Measurements from ENCODE around the gene CDK5RAP3.

Gene CDK5RAP3

DNA sequence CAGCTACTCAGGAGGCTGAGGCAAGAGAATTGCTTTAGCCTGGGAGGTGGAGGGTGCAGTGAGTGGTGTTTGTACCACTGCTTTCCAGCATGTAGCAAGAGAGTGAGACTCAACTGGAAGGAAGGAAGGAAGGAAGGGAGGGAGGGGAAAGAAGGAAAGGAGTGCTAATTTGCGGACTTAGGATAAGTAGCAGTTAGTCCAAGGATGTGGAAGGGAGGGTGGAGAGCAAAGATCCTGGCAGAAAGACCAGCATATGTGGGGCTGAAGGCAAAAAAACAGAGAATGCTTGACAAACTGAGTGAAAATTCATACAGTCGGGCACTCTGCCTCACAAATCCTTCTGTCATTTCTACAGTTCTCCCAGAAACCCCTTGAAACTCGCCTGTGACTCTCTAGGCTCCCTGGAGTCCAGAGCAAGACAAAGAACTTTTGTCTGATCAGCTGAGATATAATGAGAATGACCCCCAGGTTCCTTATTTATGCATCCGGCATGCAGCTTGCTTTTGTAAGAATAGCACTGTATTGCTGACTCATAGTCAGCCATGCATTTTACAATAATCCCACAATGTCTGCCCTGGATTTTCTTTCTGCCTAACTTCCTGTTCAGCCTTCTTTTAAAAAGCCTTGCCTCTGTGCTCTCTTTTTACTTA lies 31.5 kb downstream of the CDK5RAP3 start:
- peak overlapping the region; percentile 68 for H3K27ac ChIP-seq (ENCODE audit: low read length)
- peak overlapping the region in 1 of 2 donors; percentile 16 for H3K4me3 ChIP-seq (ENCODE audit: low read depth in 1 of 2, low read length in 2 of 2)

DNA sequence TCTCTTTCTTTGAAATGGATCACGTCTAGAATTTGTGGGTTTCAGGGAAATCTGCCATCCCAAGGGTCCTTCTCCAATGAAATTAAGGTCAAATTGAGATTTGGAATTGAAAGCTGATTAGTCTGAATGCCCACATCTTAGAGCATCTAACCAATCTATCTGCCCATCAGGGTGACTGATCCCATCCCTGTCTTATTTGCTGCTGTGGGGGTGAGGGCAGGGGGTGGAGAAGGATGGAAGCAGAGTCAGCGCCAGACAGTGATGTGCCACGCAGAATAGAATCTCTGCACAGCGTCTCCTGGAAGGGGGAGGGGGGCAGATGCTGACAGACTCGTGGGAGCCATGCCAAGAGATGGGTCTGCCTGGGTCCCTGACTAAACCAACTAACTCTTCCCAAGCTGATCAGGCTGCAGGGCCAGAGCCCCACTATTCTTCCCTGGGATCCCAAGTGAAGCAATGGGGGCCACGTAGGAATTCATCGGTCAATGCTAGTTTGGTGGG lies 32.1 kb downstream of the CDK5RAP3 start:
- Histone ChIP-seq H3K4me3 (ENCODE audit: low read depth in 1 of 2, low read length in 2 of 2) (peak overlapping the region in 1 of 2 donors; percentile 16), H3K4me1 (ENCODE audit: control insufficient read depth in 1 of 2, insufficient read depth in 2 of 2, low read length in 2 of 2) (peaks cover 4 to 28% of the 10 kb centered on the region in 2 donors), H3K36me3 (ENCODE audit: control insufficient read depth in 1 of 2, insufficient read depth in 2 of 2, low read length in 2 of 2) (no peaks in the 10 kb centered on the region), H3K27ac (ENCODE audit: low read length) (peak overlapping the region; percentile 68), H3K27me3 (ENCODE audit: low read depth, low read length) (no peaks in the 10 kb centered on the region), H3K9me3 (ENCODE audit: control insufficient read depth in 1 of 2, low read length in 2 of 2) (no peaks in the 10 kb centered on the region)

More for the DNA sequence above, 31.5 kb downstream of the CDK5RAP3 start:
- H3K36me3 ChIP-seq (ENCODE audit: control insufficient read depth in 1 of 2, insufficient read depth in 2 of 2, low read length in 2 of 2) = no peaks in the 10 kb centered on the region
- H3K4me1 ChIP-seq (ENCODE audit: control insufficient read depth in 1 of 2, insufficient read depth in 2 of 2, low read length in 2 of 2) = peaks cover 4 to 28% of the 10 kb centered on the region in 2 donors
- no peaks in the 10 kb centered on the region for H3K9me3 ChIP-seq (ENCODE audit: control insufficient read depth in 1 of 2, low read length in 2 of 2)
- no peaks in the 10 kb centered on the region for H3K27me3 ChIP-seq (ENCODE audit: low read depth, low read length)

DNA sequence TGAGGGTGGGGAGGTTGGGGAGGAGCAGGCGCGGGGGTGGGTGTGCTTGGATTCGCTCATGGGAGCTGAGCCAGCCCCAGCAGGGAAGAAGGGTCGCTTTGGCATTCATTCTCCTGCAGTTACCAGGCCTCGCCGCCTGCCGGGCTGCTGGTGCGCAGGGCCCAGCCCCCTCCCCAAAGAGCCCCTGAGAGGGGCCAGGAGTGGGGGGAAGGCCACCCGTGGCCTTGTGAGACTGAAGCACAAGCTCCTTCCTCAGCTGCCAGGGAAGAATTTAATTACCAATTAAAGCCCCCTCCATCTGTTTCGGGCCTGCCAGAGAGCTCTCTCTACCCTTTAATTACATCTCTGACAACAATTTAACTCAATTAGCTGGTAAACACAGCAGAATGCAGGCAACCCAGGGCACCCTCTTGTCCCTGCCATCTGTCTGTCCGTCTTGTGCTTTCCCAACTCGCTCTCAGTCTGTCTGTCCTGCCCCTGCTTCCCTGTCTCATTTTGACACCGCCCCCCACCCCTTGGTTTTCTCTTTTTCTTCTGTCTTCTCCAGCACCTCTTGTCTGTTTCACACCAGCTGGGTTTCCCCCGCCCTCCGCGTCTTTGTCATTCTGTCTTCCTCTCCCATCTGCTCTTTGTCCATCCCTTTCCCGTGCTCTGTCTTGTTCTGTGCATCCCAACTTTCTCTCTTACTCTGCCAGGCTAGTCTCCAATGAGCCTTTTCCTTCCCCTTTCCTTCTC lies 32.7 kb downstream of the CDK5RAP3 start:
- Histone ChIP-seq H3K27ac (ENCODE audit: low read length) (peak overlapping the region; percentile 68), H3K36me3 (ENCODE audit: control insufficient read depth in 1 of 2, insufficient read depth in 2 of 2, low read length in 2 of 2) (no peaks in the 10 kb centered on the region), H3K27me3 (ENCODE audit: low read depth, low read length) (no peaks in the 10 kb centered on the region), H3K4me3 (ENCODE audit: low read depth in 1 of 2, low read length in 2 of 2) (no peak overlapping the region), H3K4me1 (ENCODE audit: control insufficient read depth in 1 of 2, insufficient read depth in 2 of 2, low read length in 2 of 2) (peaks cover 4 to 28% of the 10 kb centered on the region in 2 donors), H3K9me3 (ENCODE audit: control insufficient read depth in 1 of 2, low read length in 2 of 2) (no peaks in the 10 kb centered on the region)

GRCh38 chr17:48004983-48005382 lies 34.1 kb downstream of the CDK5RAP3 start:
- H3K27me3 ChIP-seq (ENCODE audit: low read depth, low read length) = no peaks in the 10 kb centered on the region
- no peak overlapping the region for H3K4me3 ChIP-seq (ENCODE audit: low read depth in 1 of 2, low read length in 2 of 2)
- H3K9me3 ChIP-seq (ENCODE audit: control insufficient read depth in 1 of 2, low read length in 2 of 2) = no peaks in the 10 kb centered on the region
- H3K27ac ChIP-seq (ENCODE audit: low read length) = no peak overlapping the region
- H3K36me3 ChIP-seq (ENCODE audit: control insufficient read depth in 1 of 2, insufficient read depth in 2 of 2, low read length in 2 of 2) = no peaks in the 10 kb centered on the region
- peaks cover 4 to 28% of the 10 kb centered on the region in 2 donors for H3K4me1 ChIP-seq (ENCODE audit: control insufficient read depth in 1 of 2, insufficient read depth in 2 of 2, low read length in 2 of 2)

DNA sequence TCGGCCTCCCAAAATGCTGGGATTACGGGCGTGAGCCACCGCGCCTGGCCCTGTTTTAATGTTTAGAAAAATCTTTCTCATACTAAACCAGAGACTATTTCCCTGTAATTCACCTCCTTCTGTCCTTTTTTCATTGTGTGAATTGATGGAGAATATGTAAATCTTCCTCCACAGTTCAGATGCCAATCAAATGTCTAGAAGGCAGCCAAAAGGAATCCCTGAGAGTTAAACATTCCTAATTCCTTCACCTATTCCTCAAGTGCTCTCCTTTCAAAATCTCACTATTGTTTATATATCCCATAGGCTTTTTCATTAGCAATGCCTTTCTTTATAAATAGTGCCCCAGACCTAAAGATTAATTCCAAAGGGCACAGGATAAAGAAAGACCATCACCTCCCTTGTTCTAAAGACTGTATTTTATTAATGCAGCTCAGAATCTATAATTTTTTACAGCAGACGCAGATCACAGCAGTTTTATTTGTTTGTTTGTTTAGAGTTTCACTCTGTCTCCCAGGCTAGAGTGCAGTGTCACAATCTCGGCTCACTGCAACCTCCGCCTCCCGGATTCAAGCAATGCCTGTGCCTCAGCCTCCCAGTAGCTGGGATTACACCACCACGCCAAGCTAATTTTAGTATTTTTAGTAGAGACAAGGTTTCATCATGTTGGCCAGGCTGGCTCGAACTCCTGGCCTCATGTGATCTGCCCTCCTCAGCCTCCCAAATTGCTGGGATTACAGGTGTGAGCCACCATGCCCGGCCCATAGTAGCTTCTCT lies 36.2 kb downstream of the CDK5RAP3 start:
- H3K27ac ChIP-seq (ENCODE audit: low read length) = no peak overlapping the region
- peaks cover 7% of the 10 kb centered on the region for H3K27me3 ChIP-seq (ENCODE audit: low read depth, low read length)
- H3K4me1 ChIP-seq (ENCODE audit: control insufficient read depth in 1 of 2, insufficient read depth in 2 of 2, low read length in 2 of 2) = peaks cover 4 to 33% of the 10 kb centered on the region in 2 donors
- H3K36me3 ChIP-seq (ENCODE audit: control insufficient read depth in 1 of 2, insufficient read depth in 2 of 2, low read length in 2 of 2) = no peaks in the 10 kb centered on the region
- H3K4me3 ChIP-seq (ENCODE audit: low read depth in 1 of 2, low read length in 2 of 2) = no peak overlapping the region
- no peaks in the 10 kb centered on the region for H3K9me3 ChIP-seq (ENCODE audit: control insufficient read depth in 1 of 2, low read length in 2 of 2)

- Histone ChIP-seq H3K9me3 (ENCODE audit: control insufficient read depth in 1 of 2, low read length in 2 of 2) (no peaks in the 10 kb centered on the region), H3K27ac (ENCODE audit: low read length) (no peak overlapping the region), H3K4me1 (ENCODE audit: control insufficient read depth in 1 of 2, insufficient read depth in 2 of 2, low read length in 2 of 2) (peaks cover 0 to 12% of the 10 kb centered on the region in 2 donors), H3K4me3 (ENCODE audit: low read depth in 1 of 2, low read length in 2 of 2) (no peak overlapping the region), H3K27me3 (ENCODE audit: low read depth, low read length) (peaks cover 13% of the 10 kb centered on the region), H3K36me3 (ENCODE audit: control insufficient read depth in 1 of 2, insufficient read depth in 2 of 2, low read length in 2 of 2) (no peaks in the 10 kb centered on the region)
Measured at GRCh38 chr17:48010193-48010592, 39.3 kb downstream of the CDK5RAP3 start.

DNA sequence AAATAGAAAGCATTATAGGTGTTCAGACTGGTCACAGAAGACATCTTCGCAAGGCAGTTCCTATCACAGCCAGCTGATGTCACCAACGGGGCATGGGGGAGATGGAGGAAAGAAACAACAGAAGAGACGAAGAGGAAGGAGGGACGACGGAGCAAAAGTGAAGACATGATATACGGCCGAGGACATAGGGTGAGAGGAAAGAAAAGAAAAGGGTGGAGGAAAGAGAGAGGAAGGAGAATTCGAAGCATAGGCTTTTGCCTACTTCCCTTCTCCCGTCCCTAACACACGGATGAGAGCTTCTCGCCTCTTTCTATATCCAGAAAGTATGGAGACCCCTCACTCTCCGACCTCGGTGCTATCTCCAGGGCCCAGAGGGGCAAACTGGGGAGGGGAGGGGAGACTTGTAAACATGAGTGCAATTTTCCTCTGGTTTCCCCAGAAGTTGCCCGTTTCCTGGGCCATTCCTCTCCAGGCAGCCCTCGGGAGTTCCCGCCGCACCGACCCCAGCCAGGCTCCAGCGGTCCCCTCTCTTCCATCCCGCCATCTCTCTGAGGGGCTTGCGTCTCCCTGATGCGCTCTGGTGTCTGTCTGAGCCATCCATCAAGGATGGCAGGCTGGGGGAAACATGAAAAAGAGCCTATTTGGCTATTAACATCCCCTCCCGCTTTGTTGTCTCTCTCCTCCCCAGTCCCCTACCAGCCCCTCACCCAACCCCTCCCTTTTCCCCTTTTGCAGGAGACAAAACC lies 40.7 kb downstream of the CDK5RAP3 start:
- Histone ChIP-seq H3K36me3 (ENCODE audit: control insufficient read depth in 1 of 2, insufficient read depth in 2 of 2, low read length in 2 of 2) (no peaks in the 10 kb centered on the region), H3K4me1 (ENCODE audit: control insufficient read depth in 1 of 2, insufficient read depth in 2 of 2, low read length in 2 of 2) (peaks cover 0 to 12% of the 10 kb centered on the region in 2 donors), H3K9me3 (ENCODE audit: control insufficient read depth in 1 of 2, low read length in 2 of 2) (no peaks in the 10 kb centered on the region), H3K4me3 (ENCODE audit: low read depth in 1 of 2, low read length in 2 of 2) (peak overlapping the region; percentile 49 to 52), H3K27ac (ENCODE audit: low read length) (no peak overlapping the region), H3K27me3 (ENCODE audit: low read depth, low read length) (peaks cover 13% of the 10 kb centered on the region)

GRCh38 chr17:48012151-48012520 lies 41.2 kb downstream of the CDK5RAP3 start:
- H3K9me3 ChIP-seq (ENCODE audit: control insufficient read depth in 1 of 2, low read length in 2 of 2) = no peaks in the 10 kb centered on the region
- H3K36me3 ChIP-seq (ENCODE audit: control insufficient read depth in 1 of 2, insufficient read depth in 2 of 2, low read length in 2 of 2) = no peaks in the 10 kb centered on the region
- peaks cover 0 to 12% of the 10 kb centered on the region in 2 donors for H3K4me1 ChIP-seq (ENCODE audit: control insufficient read depth in 1 of 2, insufficient read depth in 2 of 2, low read length in 2 of 2)
- H3K27ac ChIP-seq (ENCODE audit: low read length) = no peak overlapping the region
- H3K4me3 ChIP-seq (ENCODE audit: low read depth in 1 of 2, low read length in 2 of 2) = peak overlapping the region; percentile 49 to 52
- peaks cover 13% of the 10 kb centered on the region for H3K27me3 ChIP-seq (ENCODE audit: low read depth, low read length)

GRCh38 chr17:48012654-48013053 lies 41.7 kb downstream of the CDK5RAP3 start:
- Histone ChIP-seq H3K36me3 (ENCODE audit: control insufficient read depth in 1 of 2, insufficient read depth in 2 of 2, low read length in 2 of 2) (no peaks in the 10 kb centered on the region), H3K27me3 (ENCODE audit: low read depth, low read length) (peaks cover 13% of the 10 kb centered on the region), H3K9me3 (ENCODE audit: control insufficient read depth in 1 of 2, low read length in 2 of 2) (no peaks in the 10 kb centered on the region), H3K27ac (ENCODE audit: low read length) (no peak overlapping the region), H3K4me3 (ENCODE audit: low read depth in 1 of 2, low read length in 2 of 2) (no peak overlapping the region), H3K4me1 (ENCODE audit: control insufficient read depth in 1 of 2, insufficient read depth in 2 of 2, low read length in 2 of 2) (peaks cover 0 to 12% of the 10 kb centered on the region in 2 donors)

DNA sequence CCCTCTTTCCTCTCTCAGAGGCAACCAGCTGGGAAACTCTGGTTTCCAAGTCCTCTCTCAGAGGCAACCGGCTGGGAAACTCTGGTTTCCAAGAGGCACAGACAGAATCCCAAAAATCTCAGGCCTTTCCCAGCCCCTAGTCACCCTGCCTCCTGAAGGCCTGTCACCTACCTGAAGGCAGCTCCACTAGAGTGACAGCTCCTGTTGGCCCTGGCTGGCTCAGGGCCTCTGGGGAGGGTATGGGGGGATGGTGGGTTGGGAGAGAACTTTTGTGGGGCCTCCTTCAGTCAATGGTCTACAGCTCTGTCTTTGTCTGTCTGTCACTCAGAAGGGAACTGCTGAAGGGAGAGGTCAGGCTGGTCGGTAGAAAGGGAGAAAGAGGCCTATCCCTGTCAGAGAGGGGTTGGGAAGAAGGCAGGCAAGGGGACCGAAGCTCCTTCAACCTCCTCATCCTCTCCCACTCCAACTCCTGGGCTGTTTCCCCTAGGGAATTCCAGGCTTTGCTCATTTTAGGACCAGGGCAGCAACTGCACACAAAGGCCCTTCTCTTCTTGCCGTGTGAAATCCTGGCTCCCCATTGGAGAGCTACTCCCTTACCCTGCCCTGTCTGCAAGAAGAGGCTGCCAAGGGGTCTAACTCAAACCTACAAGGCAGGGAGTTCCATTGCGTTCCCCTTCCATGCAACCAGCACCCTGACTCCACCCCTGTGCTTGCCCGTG lies 43.1 kb downstream of the CDK5RAP3 start:
- Histone ChIP-seq H3K9me3 (ENCODE audit: control insufficient read depth in 1 of 2, low read length in 2 of 2) (no peaks in the 10 kb centered on the region), H3K27ac (ENCODE audit: low read length) (no peak overlapping the region), H3K4me1 (ENCODE audit: control insufficient read depth in 1 of 2, insufficient read depth in 2 of 2, low read length in 2 of 2) (peaks cover 0 to 12% of the 10 kb centered on the region in 2 donors), H3K4me3 (ENCODE audit: low read depth in 1 of 2, low read length in 2 of 2) (no peak overlapping the region), H3K27me3 (ENCODE audit: low read depth, low read length) (peaks cover 13% of the 10 kb centered on the region), H3K36me3 (ENCODE audit: control insufficient read depth in 1 of 2, insufficient read depth in 2 of 2, low read length in 2 of 2) (no peaks in the 10 kb centered on the region)

Measured in muscle layer of duodenum (tissue), 2 donors.